Measurements from ENCODE around the gene RADIL. TPM values are rescaled to one million over a fixed set of nuclear protein-coding genes. Genes with fewer than 3 reads are reported as not detected.

Gene RADIL
- polyA plus RNA-seq, 3 donors: not detected

GRCh38 chr7:4820405-4820966 lies 63.0 kb downstream of the RADIL start:
- Mint-ChIP-seq H3K27me3 (ENCODE audit: low read depth in 3 of 3) (peaks cover 3 to 8% (median 7%) of the 10 kb centered on the region in 3 donors), H3K36me3 (no peaks in the 10 kb centered on the region), H3K27ac (no peak overlapping the region), H3K4me1 (no peaks in the 10 kb centered on the region), H3K4me3 (no peak overlapping the region), H3K9me3 (peaks cover 0 to 3% (median 0%) of the 10 kb centered on the region in 7 donors)
- Histone ChIP-seq H3K9ac (ENCODE audit: insufficient read depth, low read length, poor library complexity, severe bottlenecking) (no peak overlapping the region), H4K20me1 (ENCODE audit: insufficient read depth, low read length) (no peaks in the 10 kb centered on the region), H3K27me3 (ENCODE audit: control insufficient read depth in 2 of 2, insufficient read depth in 2 of 2, low read length in 2 of 2) (no peaks in the 10 kb centered on the region), H3K27ac (ENCODE audit: low read depth in 1 of 2, low read length in 2 of 2) (no peak overlapping the region), H2AFZ (ENCODE audit: insufficient read depth, low read depth, low read length, poor library complexity, severe bottlenecking) (no peak overlapping the region), H3K79me2 (ENCODE audit: insufficient read depth, low read length) (no peaks in the 10 kb centered on the region), H3K9me3 (replicated peaks in 1 of 2; ENCODE audit: control insufficient read depth in 1 of 2, insufficient read depth in 1 of 2, low read length in 2 of 2) (no peaks in the 10 kb centered on the region), H3K4me3 (replicated peaks in 1 of 3; ENCODE audit: low read depth in 2 of 3, low read length in 3 of 3) (no peak overlapping the region), H3K4me1 (ENCODE audit: control insufficient read depth in 1 of 2, insufficient read depth in 2 of 2, low read length in 2 of 2) (no peaks in the 10 kb centered on the region), H3K4me2 (replicated peaks; ENCODE audit: extremely low read depth, low read length, poor library complexity, severe bottlenecking) (no peak overlapping the region), H3K36me3 (replicated peaks in 1 of 2; ENCODE audit: control insufficient read depth in 1 of 2, insufficient read depth in 2 of 2, low read length in 2 of 2) (no peaks in the 10 kb centered on the region)
- 86% methylated on average over 14 of the region's 19 CpGs for WGBS (ENCODE audit: insufficient coverage)
- no peak for DNase-seq
- intact Hi-C loops (cut with micrococcal nuclease): no loop called here
- TF ChIP-seq CTCF (IDR thresholded peaks at IDR 0.05): no peak

GRCh38 chr7:4819560-4820404 lies 63.7 kb downstream of the RADIL start:
- 87% methylated on average over 38 of the region's 39 CpGs for WGBS (ENCODE audit: insufficient coverage)
- no peak overlapping the region for H3K9ac ChIP-seq (ENCODE audit: insufficient read depth, low read length, poor library complexity, severe bottlenecking)
- TF ChIP-seq CTCF (IDR thresholded peaks at IDR 0.05): no peak

More at GRCh38 chr7:4819560-4820404, 63.7 kb downstream of the RADIL start:
- Mint-ChIP-seq H3K36me3 (no peaks in the 10 kb centered on the region), H3K9me3 (peaks cover 0 to 3% (median 0%) of the 10 kb centered on the region in 7 donors), H3K27ac (no peak overlapping the region), H3K4me1 (peaks cover under 1% of the 10 kb centered on the region), H3K27me3 (ENCODE audit: low read depth in 3 of 3) (peaks cover 4 to 9% (median 6%) of the 10 kb centered on the region in 3 donors), H3K4me3 (no peak overlapping the region)
- Histone ChIP-seq H4K20me1 (ENCODE audit: insufficient read depth, low read length) (no peaks in the 10 kb centered on the region), H3K27ac (ENCODE audit: low read depth in 1 of 2, low read length in 2 of 2) (no peak overlapping the region), H3K36me3 (replicated peaks in 1 of 2; ENCODE audit: control insufficient read depth in 1 of 2, insufficient read depth in 2 of 2, low read length in 2 of 2) (no peaks in the 10 kb centered on the region), H3K27me3 (ENCODE audit: control insufficient read depth in 2 of 2, insufficient read depth in 2 of 2, low read length in 2 of 2) (no peaks in the 10 kb centered on the region), H3K4me3 (replicated peaks in 1 of 3; ENCODE audit: low read depth in 2 of 3, low read length in 3 of 3) (no peak overlapping the region), H3K4me2 (replicated peaks; ENCODE audit: extremely low read depth, low read length, poor library complexity, severe bottlenecking) (no peak overlapping the region), H2AFZ (ENCODE audit: insufficient read depth, low read depth, low read length, poor library complexity, severe bottlenecking) (no peak overlapping the region), H3K9me3 (replicated peaks in 1 of 2; ENCODE audit: control insufficient read depth in 1 of 2, insufficient read depth in 1 of 2, low read length in 2 of 2) (no peaks in the 10 kb centered on the region), H3K4me1 (ENCODE audit: control insufficient read depth in 1 of 2, insufficient read depth in 2 of 2, low read length in 2 of 2) (no peaks in the 10 kb centered on the region), H3K79me2 (ENCODE audit: insufficient read depth, low read length) (no peaks in the 10 kb centered on the region)
- intact Hi-C loops (cut with micrococcal nuclease): no loop called here
- no peak for DNase-seq
